Measurements from ENCODE around the gene PTGES3L. TPM values are rescaled to one million over a fixed set of nuclear protein-coding genes. Genes with fewer than 3 reads are reported as not detected.

PTGES3L gene
- polyA plus RNA-seq, 1 of the 3 experiments (the other 2 are of a cell fraction), result 1.4 TPM

- TF ChIP-seq NRF1 (IDR thresholded peaks at IDR 0.05; ENCODE audit: low read depth, low read length), result no peak
Measured at GRCh38 chr17:42929497-42929844, 50.4 kb downstream of the PTGES3L start (continued).

DNA sequence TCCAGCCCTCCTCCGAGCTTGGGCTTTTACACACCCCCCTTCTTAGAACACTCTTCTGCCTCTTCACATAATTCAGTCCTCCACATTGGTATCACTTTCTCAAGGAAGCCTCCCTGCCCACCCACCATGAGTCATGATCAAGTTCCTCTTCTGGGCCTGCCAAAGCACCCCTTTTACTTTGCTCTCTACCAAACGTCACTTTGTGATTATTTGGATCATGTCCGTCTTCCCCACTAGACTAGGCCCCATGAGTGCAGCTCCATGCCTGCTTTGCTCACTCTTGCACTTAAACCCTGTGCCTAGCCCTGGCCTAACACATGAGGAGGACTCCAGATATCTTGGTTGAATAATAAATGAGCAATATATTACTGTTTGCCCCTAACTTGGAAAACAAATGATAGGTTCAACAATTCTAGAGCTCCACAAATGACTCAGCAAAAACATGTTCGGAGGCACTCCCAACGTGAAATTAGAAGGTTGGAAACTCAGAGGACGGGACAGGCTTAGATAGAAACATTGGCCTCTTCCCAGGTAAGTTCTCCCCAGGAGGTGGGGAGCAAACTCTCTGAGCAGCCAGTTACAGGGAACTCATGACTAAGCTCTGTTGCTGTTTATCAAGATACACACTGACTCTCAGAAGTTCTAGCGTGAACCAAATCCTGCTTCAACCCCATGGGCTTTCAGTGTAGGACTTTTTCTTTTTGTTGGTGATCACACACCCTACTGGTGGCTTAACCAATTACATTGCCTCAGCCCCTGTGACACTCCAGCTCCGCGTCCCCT lies 51.0 kb downstream of the PTGES3L start:
- Histone ChIP-seq H2AFZ (ENCODE audit: low read depth) (0 out of 2 replicates have a peak overlapping the region, but pooled peaks have one; percentile 49), H3K4me1 (ENCODE audit: control insufficient read depth in 1 of 2, insufficient read depth in 2 of 2, low read depth in 1 of 2, low read length in 1 of 2) (no peaks in the 10 kb centered on the region), H4K20me1 (ENCODE audit: insufficient read depth) (no peaks in the 10 kb centered on the region), H3K27ac (ENCODE audit: low read depth in 2 of 2, low read length in 1 of 2) (no peak overlapping the region), H3K4me3 (ENCODE audit: low read depth in 2 of 2, low read length in 1 of 2) (no peak overlapping the region), H3K36me3 (replicated peaks in 1 of 2; ENCODE audit: control insufficient read depth in 1 of 2, insufficient read depth in 2 of 2, low read length in 1 of 2) (no peaks in the 10 kb centered on the region), H3K9me3 (no peaks in the 10 kb centered on the region), H3K4me2 (no peak overlapping the region), H3K9me2 (no peaks in the 10 kb centered on the region), H3K79me2 (ENCODE audit: insufficient read depth) (no peaks in the 10 kb centered on the region), H3F3A (replicated peaks; ENCODE audit: insufficient read depth) (peaks cover 7% of the 10 kb centered on the region), H3K9ac (no peak overlapping the region), H3K27me3 (ENCODE audit: insufficient read depth) (peaks cover 4% of the 10 kb centered on the region; the same call in 1 of the 2 replicates)
- ChIA-PET CTCF (interaction anchor here (0.5 to 2.8 kb wide), 13 partner anchors 9 to 159 kb away, joined by 3 to 16 read pairs (median 3); partner anchors contain the start of gene AOC2), POLR2A (no interaction called here)
- TF ChIP-seq, protein P1, sequence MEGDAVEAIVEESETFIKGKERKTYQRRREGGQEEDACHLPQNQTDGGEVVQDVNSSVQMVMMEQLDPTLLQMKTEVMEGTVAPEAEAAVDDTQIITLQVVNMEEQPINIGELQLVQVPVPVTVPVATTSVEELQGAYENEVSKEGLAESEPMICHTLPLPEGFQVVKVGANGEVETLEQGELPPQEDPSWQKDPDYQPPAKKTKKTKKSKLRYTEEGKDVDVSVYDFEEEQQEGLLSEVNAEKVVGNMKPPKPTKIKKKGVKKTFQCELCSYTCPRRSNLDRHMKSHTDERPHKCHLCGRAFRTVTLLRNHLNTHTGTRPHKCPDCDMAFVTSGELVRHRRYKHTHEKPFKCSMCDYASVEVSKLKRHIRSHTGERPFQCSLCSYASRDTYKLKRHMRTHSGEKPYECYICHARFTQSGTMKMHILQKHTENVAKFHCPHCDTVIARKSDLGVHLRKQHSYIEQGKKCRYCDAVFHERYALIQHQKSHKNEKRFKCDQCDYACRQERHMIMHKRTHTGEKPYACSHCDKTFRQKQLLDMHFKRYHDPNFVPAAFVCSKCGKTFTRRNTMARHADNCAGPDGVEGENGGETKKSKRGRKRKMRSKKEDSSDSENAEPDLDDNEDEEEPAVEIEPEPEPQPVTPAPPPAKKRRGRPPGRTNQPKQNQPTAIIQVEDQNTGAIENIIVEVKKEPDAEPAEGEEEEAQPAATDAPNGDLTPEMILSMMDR (IDR thresholded peaks at IDR 0.05), result peak; percentile 56
- no peak for TF ChIP-seq MXI1 (IDR thresholded peaks at IDR 0.05; ENCODE audit: low read depth, low read length)
- TF ChIP-seq SMC3 (IDR thresholded peaks at IDR 0.05; ENCODE audit: low read depth, low read length), result 0 out of 2 replicates have a peak, but pooled peaks have one; percentile 9
- TF ChIP-seq YY1 (IDR thresholded peaks at IDR 0.05; ENCODE audit: low read depth), result no peak
- no peak for TF ChIP-seq SIN3A (IDR thresholded peaks at IDR 0.05; ENCODE audit: borderline replicate concordance, low read depth, low read length)
- peak; percentile 43 for TF ChIP-seq RAD21 (IDR thresholded peaks at IDR 0.05; ENCODE audit: low read length)
- WGBS (ENCODE audit: low lambda C conversion rate), result 79% methylated on average over 9 of the region's 9 CpGs
- DNase-seq, result peak; percentile 46

- Histone ChIP-seq H3K4me2 (no peak overlapping the region), H3F3A (replicated peaks; ENCODE audit: insufficient read depth) (peaks cover 7% of the 10 kb centered on the region), H3K9ac (no peak overlapping the region), H3K9me2 (no peaks in the 10 kb centered on the region), H3K9me3 (no peaks in the 10 kb centered on the region), H3K36me3 (replicated peaks in 1 of 2; ENCODE audit: control insufficient read depth in 1 of 2, insufficient read depth in 2 of 2, low read length in 1 of 2) (no peaks in the 10 kb centered on the region), H3K27ac (ENCODE audit: low read depth in 2 of 2, low read length in 1 of 2) (no peak overlapping the region), H3K27me3 (ENCODE audit: insufficient read depth) (peaks cover 26% of the 10 kb centered on the region; the same call in 1 of the 2 replicates), H4K20me1 (ENCODE audit: insufficient read depth) (no peaks in the 10 kb centered on the region), H3K4me1 (ENCODE audit: control insufficient read depth in 1 of 2, insufficient read depth in 2 of 2, low read depth in 1 of 2, low read length in 1 of 2) (no peaks in the 10 kb centered on the region), H2AFZ (ENCODE audit: low read depth) (no peak overlapping the region), H3K79me2 (ENCODE audit: insufficient read depth) (no peaks in the 10 kb centered on the region), H3K4me3 (ENCODE audit: low read depth in 2 of 2, low read length in 1 of 2) (no peak overlapping the region)
- WGBS (ENCODE audit: low lambda C conversion rate), result 38% methylated on average over 5 of the region's 5 CpGs
- DNase-seq, result no peak
- POLR2A ChIA-PET, result no interaction called here
- CTCF ChIA-PET, result no interaction called here
- TF ChIP-seq EZH2phosphoT487 (IDR thresholded peaks at IDR 0.05; ENCODE audit: borderline replicate concordance, low read depth) (no peak), ZBTB33 (IDR thresholded peaks at IDR 0.05; ENCODE audit: borderline replicate concordance, low read depth) (no peak), GATA2 (CRISPR knock-in tag; IDR thresholded peaks at IDR 0.05) (no peak), MXI1 (IDR thresholded peaks at IDR 0.05; ENCODE audit: low read depth, low read length) (no peak), TEAD4 (IDR thresholded peaks at IDR 0.05; ENCODE audit: borderline replicate concordance, insufficient read depth) (no peak), NFIC (IDR thresholded peaks at IDR 0.05; ENCODE audit: borderline replicate concordance) (no peak), RAD21 (IDR thresholded peaks at IDR 0.05; ENCODE audit: low read length) (no peak), YY1 (IDR thresholded peaks at IDR 0.05; ENCODE audit: low read depth) (no peak), CHD2 (IDR thresholded peaks at IDR 0.05; ENCODE audit: low read length, partially characterized antibody) (no peak)
- TF ChIP-seq, protein P2, sequence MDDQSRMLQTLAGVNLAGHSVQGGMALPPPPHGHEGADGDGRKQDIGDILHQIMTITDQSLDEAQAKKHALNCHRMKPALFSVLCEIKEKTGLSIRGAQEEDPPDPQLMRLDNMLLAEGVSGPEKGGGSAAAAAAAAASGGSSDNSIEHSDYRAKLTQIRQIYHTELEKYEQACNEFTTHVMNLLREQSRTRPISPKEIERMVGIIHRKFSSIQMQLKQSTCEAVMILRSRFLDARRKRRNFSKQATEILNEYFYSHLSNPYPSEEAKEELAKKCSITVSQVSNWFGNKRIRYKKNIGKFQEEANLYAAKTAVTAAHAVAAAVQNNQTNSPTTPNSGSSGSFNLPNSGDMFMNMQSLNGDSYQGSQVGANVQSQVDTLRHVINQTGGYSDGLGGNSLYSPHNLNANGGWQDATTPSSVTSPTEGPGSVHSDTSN (IDR thresholded peaks at IDR 0.05), result no peak
- TF ChIP-seq, protein P1 (IDR thresholded peaks at IDR 0.05), result no peak
Measured at GRCh38 chr17:42924891-42925290, 55.0 kb downstream of the PTGES3L start.
